ENCODE results near the gene UPF3A.

The UPF3A gene

DNA sequence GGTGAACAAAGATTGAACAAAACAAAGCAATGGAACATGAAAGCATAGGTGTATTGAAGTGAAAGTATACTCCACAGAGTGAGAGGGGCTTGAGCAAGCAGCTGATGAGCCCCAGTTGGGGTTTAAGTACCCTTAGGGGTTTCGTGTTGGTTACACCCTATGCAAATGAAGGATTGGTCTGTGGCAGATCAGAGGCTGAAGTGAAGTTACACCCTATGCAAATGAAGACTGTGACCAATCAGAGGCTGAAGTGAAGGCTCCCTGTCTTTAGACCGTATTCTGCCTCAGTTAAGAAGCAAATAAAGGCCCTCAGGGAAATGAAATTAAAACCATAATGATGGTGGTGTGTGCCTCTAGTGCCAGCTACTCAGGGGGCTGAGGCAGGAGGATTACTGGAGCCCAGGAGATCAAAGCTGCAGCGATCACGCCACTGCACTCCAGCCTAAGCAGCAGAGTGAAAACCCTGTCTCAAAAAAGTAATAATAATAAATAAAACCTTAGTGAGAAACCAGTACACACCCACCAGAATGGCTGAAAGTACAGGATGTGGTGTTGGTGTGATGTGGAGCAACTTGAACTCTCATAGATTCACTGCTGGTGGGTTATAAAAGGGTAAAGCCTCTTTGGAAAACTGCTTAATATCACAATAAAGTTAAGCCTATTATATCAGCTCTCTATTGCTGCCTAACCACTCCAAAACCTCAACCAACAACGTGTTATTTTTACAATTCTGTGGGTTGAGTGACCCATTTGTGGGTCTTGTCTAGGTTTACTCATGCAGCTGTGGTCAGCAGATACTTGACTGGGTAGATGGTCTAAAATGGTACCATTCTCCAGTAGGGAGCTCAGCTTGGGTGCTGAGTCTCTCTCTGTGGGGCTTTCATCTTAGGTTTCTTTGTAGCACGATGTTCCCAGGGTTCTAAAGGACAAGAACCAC is 12.8 kb upstream of the UPF3A start:
- Histone ChIP-seq H3K4me1 (no peaks in the 10 kb centered on the region), H3K36me3 (ENCODE audit: control insufficient read depth, insufficient read depth, low read length) (no peaks in the 10 kb centered on the region), H3K4me3 (ENCODE audit: low read depth, low read length) (no peak overlapping the region), H3K27me3 (ENCODE audit: control insufficient read depth, insufficient read depth, low read length) (no peaks in the 10 kb centered on the region), H3K9me3 (ENCODE audit: control insufficient read depth, low read length) (no peaks in the 10 kb centered on the region), H3K4me2 (ENCODE audit: low read length) (no peak overlapping the region), H3K79me2 (no peaks in the 10 kb centered on the region), H3K27ac (no peak overlapping the region), H3K9ac (no peak overlapping the region), H2AFZ (no peak overlapping the region)
- TF ChIP-seq, protein P1, sequence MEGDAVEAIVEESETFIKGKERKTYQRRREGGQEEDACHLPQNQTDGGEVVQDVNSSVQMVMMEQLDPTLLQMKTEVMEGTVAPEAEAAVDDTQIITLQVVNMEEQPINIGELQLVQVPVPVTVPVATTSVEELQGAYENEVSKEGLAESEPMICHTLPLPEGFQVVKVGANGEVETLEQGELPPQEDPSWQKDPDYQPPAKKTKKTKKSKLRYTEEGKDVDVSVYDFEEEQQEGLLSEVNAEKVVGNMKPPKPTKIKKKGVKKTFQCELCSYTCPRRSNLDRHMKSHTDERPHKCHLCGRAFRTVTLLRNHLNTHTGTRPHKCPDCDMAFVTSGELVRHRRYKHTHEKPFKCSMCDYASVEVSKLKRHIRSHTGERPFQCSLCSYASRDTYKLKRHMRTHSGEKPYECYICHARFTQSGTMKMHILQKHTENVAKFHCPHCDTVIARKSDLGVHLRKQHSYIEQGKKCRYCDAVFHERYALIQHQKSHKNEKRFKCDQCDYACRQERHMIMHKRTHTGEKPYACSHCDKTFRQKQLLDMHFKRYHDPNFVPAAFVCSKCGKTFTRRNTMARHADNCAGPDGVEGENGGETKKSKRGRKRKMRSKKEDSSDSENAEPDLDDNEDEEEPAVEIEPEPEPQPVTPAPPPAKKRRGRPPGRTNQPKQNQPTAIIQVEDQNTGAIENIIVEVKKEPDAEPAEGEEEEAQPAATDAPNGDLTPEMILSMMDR (IDR thresholded peaks at IDR 0.05): no peak

DNA sequence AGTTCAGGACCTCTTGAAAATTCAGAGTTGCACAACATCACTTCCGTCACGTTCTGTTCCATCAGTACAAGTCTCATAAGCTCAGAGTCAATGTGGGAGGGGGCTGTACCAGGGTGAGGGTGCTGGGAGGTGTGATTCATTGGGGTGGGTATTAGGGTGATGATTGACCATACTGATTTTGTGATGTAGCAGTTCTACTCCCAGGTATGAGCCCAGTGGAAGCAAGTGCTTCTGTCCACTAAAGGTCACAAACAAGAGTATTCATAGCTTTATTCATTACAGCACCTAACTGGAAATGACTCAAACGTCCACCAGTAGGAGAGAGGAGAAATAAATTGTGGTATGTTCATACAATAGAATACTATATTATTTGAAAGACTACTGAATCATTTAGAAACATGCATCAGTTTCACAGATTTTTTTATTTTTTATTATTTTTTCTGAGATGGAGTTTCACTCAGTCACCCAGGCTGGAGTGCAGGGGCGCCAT is 12.1 kb upstream of the UPF3A start:
- H3K4me1 ChIP-seq: no peaks in the 10 kb centered on the region
- H3K27ac ChIP-seq: no peak overlapping the region
- H3K4me3 ChIP-seq (ENCODE audit: low read depth, low read length): no peak overlapping the region
- no peaks in the 10 kb centered on the region for H3K27me3 ChIP-seq (ENCODE audit: control insufficient read depth, insufficient read depth, low read length)
- no peak overlapping the region for H3K9ac ChIP-seq
- no peaks in the 10 kb centered on the region for H3K36me3 ChIP-seq (ENCODE audit: control insufficient read depth, insufficient read depth, low read length)
- no peak overlapping the region for H2AFZ ChIP-seq
- H3K79me2 ChIP-seq: no peaks in the 10 kb centered on the region
- no peak overlapping the region for H3K4me2 ChIP-seq (ENCODE audit: low read length)
- TF ChIP-seq, protein P1 (IDR thresholded peaks at IDR 0.05): no peak
- no peaks in the 10 kb centered on the region for H3K9me3 ChIP-seq (ENCODE audit: control insufficient read depth, low read length)

DNA sequence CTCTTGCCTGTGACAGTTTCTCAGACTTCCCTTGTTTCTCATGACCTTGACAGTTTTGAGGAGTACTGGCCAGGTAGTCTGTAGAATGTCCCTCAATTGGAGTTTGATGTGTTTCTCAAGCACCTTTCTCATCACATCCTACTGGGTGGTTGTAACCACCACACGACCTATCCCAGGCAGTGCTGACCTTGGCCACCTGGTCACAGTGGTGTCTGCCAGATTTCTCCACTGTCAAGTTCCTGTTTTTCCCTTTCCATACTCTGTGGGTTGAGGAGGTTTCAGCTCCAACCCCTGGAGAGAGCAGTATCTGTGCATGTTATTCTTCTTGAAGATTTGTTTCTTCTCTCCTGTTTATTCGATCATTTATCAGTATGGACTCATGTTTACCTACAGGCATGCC is 8.4 kb upstream of the UPF3A start:
- Histone ChIP-seq H3K4me1 (no peaks in the 10 kb centered on the region), H3K9ac (no peak overlapping the region), H3K27ac (no peak overlapping the region), H3K9me3 (ENCODE audit: control insufficient read depth, low read length) (no peaks in the 10 kb centered on the region), H3K4me3 (ENCODE audit: low read depth, low read length) (no peak overlapping the region), H3K27me3 (ENCODE audit: control insufficient read depth, insufficient read depth, low read length) (no peaks in the 10 kb centered on the region), H3K36me3 (ENCODE audit: control insufficient read depth, insufficient read depth, low read length) (no peaks in the 10 kb centered on the region), H3K79me2 (no peaks in the 10 kb centered on the region), H3K4me2 (ENCODE audit: low read length) (no peak overlapping the region), H2AFZ (no peak overlapping the region)
- TF ChIP-seq, protein P1 (IDR thresholded peaks at IDR 0.05): no peak

DNA sequence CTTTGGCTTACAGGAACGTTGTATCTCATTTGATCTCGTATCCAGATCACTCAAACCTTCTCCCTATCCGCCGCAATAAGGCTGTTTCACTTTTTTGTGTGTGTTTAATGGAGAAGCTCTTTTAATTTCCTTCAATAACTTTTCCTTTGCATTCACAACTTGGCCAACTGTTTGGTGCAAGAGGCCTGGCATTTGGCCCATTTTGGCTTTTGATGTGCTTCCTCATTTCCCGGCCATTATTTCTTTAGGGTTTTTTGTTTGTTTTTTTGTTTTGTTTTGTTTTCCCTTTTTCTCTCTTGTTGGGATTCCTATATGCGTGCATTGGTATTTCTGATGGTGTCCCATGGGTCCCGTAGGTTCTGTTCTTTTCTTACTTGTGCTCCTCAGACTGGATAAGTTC is 6.1 kb upstream of the UPF3A start:
- no peak overlapping the region for H3K9ac ChIP-seq
- no peaks in the 10 kb centered on the region for H3K27me3 ChIP-seq (ENCODE audit: control insufficient read depth, insufficient read depth, low read length)
- H3K4me1 ChIP-seq: peaks cover 3% of the 10 kb centered on the region
- H3K27ac ChIP-seq: no peak overlapping the region
- H3K4me2 ChIP-seq (ENCODE audit: low read length): no peak overlapping the region
- H3K36me3 ChIP-seq (ENCODE audit: control insufficient read depth, insufficient read depth, low read length): no peaks in the 10 kb centered on the region
- no peak overlapping the region for H3K4me3 ChIP-seq (ENCODE audit: low read depth, low read length)
- no peak overlapping the region for H2AFZ ChIP-seq
- H3K9me3 ChIP-seq (ENCODE audit: control insufficient read depth, low read length): no peaks in the 10 kb centered on the region
- TF ChIP-seq, protein P1 (IDR thresholded peaks at IDR 0.05): no peak
- H3K79me2 ChIP-seq: no peaks in the 10 kb centered on the region
